HepG2 (cell line): Measurements from ENCODE around the gene PMFBP1. TPM values are rescaled to one million over a fixed set of nuclear protein-coding genes. Genes with fewer than 3 reads are reported as not detected.
A peak's percentile ranks its signal among the peaks of the same experiment; 100 is the strongest.

Source experiments
- CCDC6 ChIP-seq: sonication (generic); formaldehyde crosslinking; IDR thresholded peaks from 2 replicates; pipeline ENCODE4 v1.8.1; 2022; ENCODE audit warnings: mild to moderate bottlenecking, missing genetic modification reagents, moderate library complexity
- CHD2 ChIP-seq: IDR thresholded peaks from 2 replicates; pipeline ENCODE4 v1.6.1; 2011; ENCODE audit warnings: low read depth, low read length, improper control_type of control experiment
- CREB1 ChIP-seq, 2 experiments: fragments of 450-650 bp in 1 of 2; IDR thresholded peaks; 2 replicates each; pipeline ENCODE4 v1.6.1; 2016 to 2017; ENCODE audit warnings: control low read depth in 1 of 2, mild to moderate bottlenecking in 1 of 2, missing compliant biosample characterization in 1 of 2, missing genetic modification characterization in 1 of 2
- CSRNP1 ChIP-seq: sonication (generic); formaldehyde crosslinking; IDR thresholded peaks from 2 replicates; pipeline ENCODE4 v1.8.1; 2023; ENCODE audit warnings: mild to moderate bottlenecking, missing genetic modification reagents
- CSRNP2 ChIP-seq: sonication (generic); formaldehyde crosslinking; conservative IDR thresholded peaks from 2 replicates; pipeline ENCODE4 v1.8.0; 2022; ENCODE audit warnings: low read depth, missing genetic modification reagents
- DRAP1 ChIP-seq: IDR thresholded peaks from 2 replicates; pipeline ENCODE4 v1.6.1; 2016; ENCODE audit warnings: missing genetic modification reagents, missing compliant biosample characterization
- FIP1L1 ChIP-seq: fragments of 200-400 bp; formaldehyde crosslinking; IDR thresholded peaks from 2 replicates; pipeline ENCODE4 v1.6.1; 2018; ENCODE audit warnings: low read depth, mild to moderate bottlenecking, low read length, moderate library complexity, borderline replicate concordance; ENCODE audit not compliant: insufficient read depth
- FOSL1 ChIP-seq: sonication (generic); formaldehyde crosslinking; IDR thresholded peaks from 2 replicates; pipeline ENCODE4 v1.9.0; 2021; ENCODE audit warnings: missing genetic modification reagents, borderline replicate concordance
- HES4 ChIP-seq: sonication (generic); formaldehyde crosslinking; IDR thresholded peaks from 2 replicates; pipeline ENCODE4 v1.9.0; 2021; ENCODE audit warnings: mild to moderate bottlenecking, missing genetic modification reagents, borderline replicate concordance
- LCORL ChIP-seq, 2 experiments: fragments of 450-650 bp in 1 of 2; sonication (generic) in 1 of 2; formaldehyde crosslinking in 1 of 2; IDR thresholded peaks; 2 replicates each; pipeline versions ENCODE4 v1.5.0 to v1.6.1; 2017 to 2020; ENCODE audit warnings: antibody characterized with exemption in 1 of 2, missing genetic modification reagents in 1 of 2
- MXI1 ChIP-seq: IDR thresholded peaks from 3 replicates; pipeline ENCODE4 v1.6.1; 2012; ENCODE audit warnings: low read depth, low read length, inconsistent platforms, borderline replicate concordance
- PAF1 ChIP-seq: IDR thresholded peaks from 2 replicates; pipeline ENCODE4 v1.6.1; 2016; ENCODE audit warnings: missing genetic modification reagents, missing compliant biosample characterization
- PRDM4 ChIP-seq: sonication (generic); formaldehyde crosslinking; IDR thresholded peaks from 2 replicates; pipeline ENCODE4 v1.9.0; 2021; ENCODE audit warnings: missing genetic modification reagents, borderline replicate concordance
- RBAK ChIP-seq: sonication (generic); formaldehyde crosslinking; IDR thresholded peaks from 2 replicates; pipeline ENCODE4 v1.5.1; 2020; ENCODE audit warnings: mild to moderate bottlenecking, missing genetic modification reagents
- REXO4 ChIP-seq: sonication (generic); formaldehyde crosslinking; IDR thresholded peaks from 2 replicates; pipeline ENCODE4 v1.8.0; 2022; ENCODE audit warnings: missing genetic modification reagents, mild to moderate bottlenecking, borderline replicate concordance
- SOX6 ChIP-seq, 2 experiments: fragments of 450-650 bp in 1 of 2; sonication (generic) in 1 of 2; formaldehyde crosslinking in 1 of 2; IDR thresholded peaks; 2 replicates each; pipeline versions ENCODE4 v1.4.0 to v1.6.1; 2017 to 2020; ENCODE audit warnings: antibody characterized with exemption in 1 of 2, mild to moderate bottlenecking in 1 of 2, missing genetic modification reagents in 1 of 2
- ZC3H13 ChIP-seq: sonication (generic); formaldehyde crosslinking; IDR thresholded peaks from 2 replicates; pipeline ENCODE4 v1.8.1; 2023; ENCODE audit warnings: mild to moderate bottlenecking, missing genetic modification reagents, moderate library complexity
- ZMAT3 ChIP-seq: sonication (generic); formaldehyde crosslinking; conservative IDR thresholded peaks from 2 replicates; pipeline ENCODE4 v1.7.0; 2021; ENCODE audit warnings: missing genetic modification reagents
- ZNF34 ChIP-seq: sonication (generic); formaldehyde crosslinking; IDR thresholded peaks from 2 replicates; pipeline ENCODE4 v1.4.0; 2020; ENCODE audit warnings: mild to moderate bottlenecking, missing genetic modification reagents, borderline replicate concordance
- ZNF780A ChIP-seq: sonication (generic); formaldehyde crosslinking; IDR thresholded peaks from 2 replicates; pipeline ENCODE4 v1.8.0; 2022; ENCODE audit warnings: mild to moderate bottlenecking, missing genetic modification reagents, moderate library complexity
- ZNF879 ChIP-seq: sonication (generic); formaldehyde crosslinking; IDR thresholded peaks from 2 replicates; pipeline ENCODE4 v1.8.1; 2023; ENCODE audit warnings: missing genetic modification reagents
- ZZZ3 ChIP-seq: sonication (generic); formaldehyde crosslinking; IDR thresholded peaks from 2 replicates; pipeline ENCODE4 v1.4.0; 2020; ENCODE audit warnings: missing genetic modification reagents, mild to moderate bottlenecking, borderline replicate concordance
- polyA plus RNA-seq, 8 experiments: library from polyadenylated mRNA; depleted of rRNA in 3 of 8; stranded (reverse) in 7 of 8; unstranded in 1 of 8; fragments of >200 nt; fragmentation: Illumina TruSeq in 4 of 8; extraction: Trizol in 4 of 8; gene quantifications; 2 replicates each; pipeline versions ENCODE4 v1.2.1 to v1.2.3, GENCODE V29; 2011 to 2016; ENCODE audit warnings: low read depth in 4 of 8, missing spikeins in 1 of 8, mixed read lengths in 1 of 8; ENCODE audit not compliant: insufficient read depth in 1 of 8
- total RNA-seq, 5 experiments: library from RNA; depleted of rRNA; stranded (reverse); fragments of >200 nt; fragmentation: Illumina TruSeq; extraction: Trizol; gene quantifications; 2 replicates each; pipeline ENCODE4 v1.2.3, GENCODE V29; 2016; ENCODE audit warnings: low read depth in 1 of 5

Gene PMFBP1
- total and polyA plus RNA-seq, 2 of the 13 experiments (the other 11 are each of a cell fraction or from before 2014, with no cell fraction given): 1.9 to 3.8 TPM

GRCh38 chr16:72083778-72084404, 88.1 kb downstream of the PMFBP1 start (continued):
- no peak for TF ChIP-seq MXI1
- no peak for TF ChIP-seq ZNF780A (CRISPR knock-in tag)
- no peak for TF ChIP-seq PAF1 (CRISPR knock-in tag)
- no peak for TF ChIP-seq CCDC6 (CRISPR knock-in tag)
- no peak for TF ChIP-seq RBAK (CRISPR knock-in tag)
- TF ChIP-seq ZC3H13: no peak
- peak; percentile 10; the same call in 1 of the 2 replicates for TF ChIP-seq LCORL (IDR thresholded peaks at IDR 0.05)
- TF ChIP-seq LCORL (CRISPR knock-in tag; IDR thresholded peaks at IDR 0.05): peak; percentile 65
- TF ChIP-seq ZNF34 (CRISPR knock-in tag): no peak
- no peak for TF ChIP-seq CSRNP1 (CRISPR knock-in tag)
- no peak for TF ChIP-seq SOX6 (IDR thresholded peaks at IDR 0.05)
- TF ChIP-seq SOX6 (CRISPR knock-in tag; IDR thresholded peaks at IDR 0.05): peak; percentile 51; the same call in 1 of the 2 replicates
- TF ChIP-seq CSRNP2 (CRISPR knock-in tag): no peak
- no peak for TF ChIP-seq ZZZ3 (CRISPR knock-in tag)
- no peak for TF ChIP-seq CHD2
- no peak for TF ChIP-seq FOSL1 (CRISPR knock-in tag)
- no peak for TF ChIP-seq HES4 (CRISPR knock-in tag)
- no peak for TF ChIP-seq DRAP1
- TF ChIP-seq FIP1L1: no peak
- no peak for TF ChIP-seq ZMAT3 (CRISPR knock-in tag)
- no peak for TF ChIP-seq PRDM4 (CRISPR knock-in tag)
- TF ChIP-seq CREB1 (IDR thresholded peaks at IDR 0.05): no peak
- TF ChIP-seq CREB1 (CRISPR knock-in tag; IDR thresholded peaks at IDR 0.05): no peak
- TF ChIP-seq ZNF879 (CRISPR knock-in tag): no peak
- TF ChIP-seq REXO4 (CRISPR knock-in tag): no peak
